Transverse colon (tissue), 4 donors: Measurements from ENCODE around the gene TRPM3. TPM values are rescaled to one million over a fixed set of nuclear protein-coding genes. Genes with fewer than 3 reads are reported as not detected.

Experiments used
- DNase-seq: peaks from one replicate; pipeline ENCODE4 v3.0.0-alpha.2; 2019
- H3K27ac ChIP-seq, 4 donors: fragments of 200-600 bp; sonication (generic); 2 replicates each; pipeline ENCODE4 v1.5.1; 2016 to 2018; ENCODE audit warnings: inconsistent platforms in 4 of 4
- H3K27me3 ChIP-seq: fragments of 200-600 bp; sonication (generic); 2 replicates; pipeline ENCODE4 v1.5.1; 2017; ENCODE audit warnings: inconsistent platforms
- H3K36me3 ChIP-seq, 4 donors: fragments of 200-600 bp; sonication (generic); 2 replicates each; pipeline ENCODE4 v1.5.1; 2017 to 2019; ENCODE audit warnings: inconsistent platforms in 4 of 4
- H3K4me1 ChIP-seq, 4 donors: fragments of 200-600 bp; sonication (generic); 2 replicates each; pipeline ENCODE4 v1.5.1; 2017 to 2020; ENCODE audit warnings: inconsistent platforms in 4 of 4
- H3K4me3 ChIP-seq, 4 donors: fragments of 200-600 bp; sonication (generic); 1 replicate in 1 of 4; 2 replicates in 3 of 4; pipeline versions ENCODE4 v1.5.1 to v1.6.1; 2017 to 2019; ENCODE audit warnings: inconsistent platforms in 4 of 4
- H3K9me3 ChIP-seq, 2 donors: fragments of 200-600 bp; sonication (generic); 2 replicates each; pipeline ENCODE4 v1.5.1; 2017 to 2019; ENCODE audit warnings: inconsistent platforms in 2 of 2
- EP300 ChIP-seq: sonication (generic); formaldehyde crosslinking; IDR thresholded peaks from one replicate; pipeline ENCODE4 v1.6.1; 2017; ENCODE audit warnings: antibody characterized with exemption, low read depth
- POLR2A ChIP-seq: fragments of 450-650 bp; IDR thresholded peaks from one replicate; pipeline ENCODE4 v1.6.1; 2016; ENCODE audit warnings: antibody characterized with exemption, mild to moderate bottlenecking, moderate library complexity
- POLR2AphosphoS5 ChIP-seq, 3 donors: sonication (generic); formaldehyde crosslinking; IDR thresholded peaks; one replicate each; pipeline ENCODE4 v1.6.1; 2016; ENCODE audit warnings: antibody characterized with exemption in 3 of 3
- WGBS, 2 donors: methylation state at CpG; one replicate each; pipeline ENCODE4 v1.1.5; 2018; ENCODE audit warnings: low coverage in 1 of 2; 5-methylcytosine and 5-hydroxymethylcytosine counted together
- in situ Hi-C, 4 donors: fragments of 200-750 bp; cut with MboI; loops; one replicate each; pipeline versions ENCODE4 v1.15.0 to v1.15.1; 2017; ENCODE audit warnings: low sequenced_read_pairs in 3 of 4, low pct_ligation_motif_present in 1 of 4, low pct_unique_long_range_greater_than_20kb in 1 of 4
- intact Hi-C: fragments of 100-400 bp; cut with DNase I; formaldehyde crosslinking; loops from one replicate; pipeline ENCODE4 v1.15.1; 2023; ENCODE audit warnings: low total_unique reads
- total RNA-seq, 4 donors: library from RNA; depleted of rRNA; stranded (reverse); fragments of >200 nt; gene quantifications; one replicate each; pipeline ENCODE4 v1.1.0, GENCODE V29; 2016
- TF ChIP-seq, protein P1 (sequence below), 5 experiments: fragments of 200-600 bp in 3 of 5; fragments of 450-650 bp in 2 of 5; sonication (generic) in 3 of 5; IDR thresholded peaks; 1 replicate in 2 of 5; 2 replicates in 3 of 5; pipeline ENCODE4 v1.5.1; 2016 to 2017; ENCODE audit warnings: antibody characterized with exemption in 5 of 5, inconsistent platforms in 3 of 5, mild to moderate bottlenecking in 2 of 5, moderate library complexity in 1 of 5

The TRPM3 gene
- total RNA-seq, 4 donors from 2014 or later, result 0.16 to 1.2 (median 0.32) TPM

DNA sequence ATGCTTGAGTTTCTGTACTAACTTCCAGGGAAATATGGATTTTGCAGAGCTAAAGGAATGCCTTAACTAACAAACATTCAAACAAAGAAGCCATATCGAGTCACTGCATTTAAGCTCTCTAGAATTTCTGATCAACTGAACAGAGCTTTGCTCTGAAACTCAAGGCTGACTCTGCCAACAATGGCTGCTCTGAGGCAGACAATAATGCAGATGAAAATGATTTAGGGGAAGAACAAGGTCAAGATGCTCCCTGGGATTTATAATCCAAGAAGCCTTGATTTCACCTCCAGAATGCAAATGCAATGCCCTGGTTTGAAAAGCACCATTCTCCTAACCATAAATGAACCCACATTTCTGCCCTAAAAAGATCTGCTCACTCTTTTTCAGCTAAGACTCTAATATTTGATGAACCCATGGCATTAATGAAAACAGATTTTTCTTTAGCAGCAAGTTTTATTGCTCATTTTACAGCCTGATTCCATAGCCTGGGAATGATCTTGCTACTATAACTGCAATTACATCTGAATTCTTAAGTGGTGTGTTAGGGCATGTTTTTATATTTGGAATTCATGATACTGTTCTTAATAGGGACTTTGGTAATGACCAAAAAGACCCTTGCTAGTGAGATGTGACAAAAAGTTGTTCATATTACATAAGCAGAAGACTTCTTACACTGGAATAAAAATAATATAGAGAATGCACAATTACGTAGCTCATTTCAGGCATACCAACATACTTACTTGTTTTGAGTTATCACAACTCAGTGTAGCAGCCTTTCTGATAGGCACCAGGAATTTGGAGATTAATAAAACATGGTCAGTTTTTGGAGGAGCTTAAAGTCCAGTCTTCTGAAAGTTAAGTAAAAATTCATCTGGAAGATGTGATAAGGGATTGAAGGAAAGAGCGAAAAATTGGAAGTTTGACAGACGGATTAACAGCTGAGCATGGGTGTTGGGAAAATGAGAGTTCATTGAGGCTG lies 169.4 kb downstream of the TRPM3 start:
- TF ChIP-seq EP300, result no peak
- TF ChIP-seq POLR2A, result no peak
- TF ChIP-seq POLR2AphosphoS5 (IDR thresholded peaks at IDR 0.05), result no peak
- TF ChIP-seq, protein P1, sequence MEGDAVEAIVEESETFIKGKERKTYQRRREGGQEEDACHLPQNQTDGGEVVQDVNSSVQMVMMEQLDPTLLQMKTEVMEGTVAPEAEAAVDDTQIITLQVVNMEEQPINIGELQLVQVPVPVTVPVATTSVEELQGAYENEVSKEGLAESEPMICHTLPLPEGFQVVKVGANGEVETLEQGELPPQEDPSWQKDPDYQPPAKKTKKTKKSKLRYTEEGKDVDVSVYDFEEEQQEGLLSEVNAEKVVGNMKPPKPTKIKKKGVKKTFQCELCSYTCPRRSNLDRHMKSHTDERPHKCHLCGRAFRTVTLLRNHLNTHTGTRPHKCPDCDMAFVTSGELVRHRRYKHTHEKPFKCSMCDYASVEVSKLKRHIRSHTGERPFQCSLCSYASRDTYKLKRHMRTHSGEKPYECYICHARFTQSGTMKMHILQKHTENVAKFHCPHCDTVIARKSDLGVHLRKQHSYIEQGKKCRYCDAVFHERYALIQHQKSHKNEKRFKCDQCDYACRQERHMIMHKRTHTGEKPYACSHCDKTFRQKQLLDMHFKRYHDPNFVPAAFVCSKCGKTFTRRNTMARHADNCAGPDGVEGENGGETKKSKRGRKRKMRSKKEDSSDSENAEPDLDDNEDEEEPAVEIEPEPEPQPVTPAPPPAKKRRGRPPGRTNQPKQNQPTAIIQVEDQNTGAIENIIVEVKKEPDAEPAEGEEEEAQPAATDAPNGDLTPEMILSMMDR (IDR thresholded peaks at IDR 0.05), result no peak

DNA sequence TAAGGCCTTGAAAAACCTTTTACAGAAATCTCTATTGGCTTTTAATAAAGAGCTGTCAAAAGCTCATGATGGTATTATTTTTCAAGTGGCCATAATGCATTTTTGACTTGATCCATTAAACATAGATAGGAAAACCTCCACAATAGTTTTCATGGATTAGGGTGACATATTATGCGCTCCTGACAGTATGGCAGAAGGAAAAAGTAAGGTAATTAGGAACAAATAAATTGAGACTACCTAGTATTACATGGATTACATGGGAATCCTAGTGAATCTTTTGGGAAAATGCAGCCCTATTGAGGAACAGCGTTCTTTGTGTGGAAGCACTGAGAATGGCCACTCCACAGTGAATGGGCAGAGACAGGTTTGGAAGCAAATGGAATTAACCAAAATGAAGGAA lies 171.2 kb downstream of the TRPM3 start:
- intact Hi-C loops (no loop called here), in situ Hi-C loops (loop anchor here in 1 of 4 donors (25.0 kb wide), 2 partner anchors 88 to 288 kb away; no protein-coding TSS in a partner anchor)
- no peak for DNase-seq
- WGBS, 2 donors, result 44 to 72% methylated on average over 2 of the region's 2 CpGs
- H3K27ac ChIP-seq, result no peak overlapping the region
- no peaks in the 10 kb centered on the region for H3K27me3 ChIP-seq
- H3K36me3 ChIP-seq, result no peaks in the 10 kb centered on the region
- H3K4me1 ChIP-seq, result no peaks in the 10 kb centered on the region
- no peak overlapping the region for H3K4me3 ChIP-seq
- H3K9me3 ChIP-seq, result no peaks in the 10 kb centered on the region
- TF ChIP-seq, protein P1 (IDR thresholded peaks at IDR 0.05), result no peak
- TF ChIP-seq EP300, result no peak
- TF ChIP-seq POLR2A, result no peak
- TF ChIP-seq POLR2AphosphoS5 (IDR thresholded peaks at IDR 0.05), result no peak

More for the DNA sequence above, 169.4 kb downstream of the TRPM3 start:
- in situ Hi-C loops (loop anchor here in 1 of 4 donors (25.0 kb wide), 2 partner anchors 90 to 290 kb away; no protein-coding TSS in a partner anchor), intact Hi-C loops (no loop called here)
- no peak overlapping the region for H3K27ac ChIP-seq
- no peak overlapping the region for H3K4me3 ChIP-seq
- H3K4me1 ChIP-seq, result no peaks in the 10 kb centered on the region
- no peak for DNase-seq
- H3K9me3 ChIP-seq, result no peaks in the 10 kb centered on the region
- H3K27me3 ChIP-seq, result no peaks in the 10 kb centered on the region
- 85 to 96% methylated on average over 4 of the region's 4 CpGs for WGBS, 2 donors
- H3K36me3 ChIP-seq, result no peaks in the 10 kb centered on the region

DNA sequence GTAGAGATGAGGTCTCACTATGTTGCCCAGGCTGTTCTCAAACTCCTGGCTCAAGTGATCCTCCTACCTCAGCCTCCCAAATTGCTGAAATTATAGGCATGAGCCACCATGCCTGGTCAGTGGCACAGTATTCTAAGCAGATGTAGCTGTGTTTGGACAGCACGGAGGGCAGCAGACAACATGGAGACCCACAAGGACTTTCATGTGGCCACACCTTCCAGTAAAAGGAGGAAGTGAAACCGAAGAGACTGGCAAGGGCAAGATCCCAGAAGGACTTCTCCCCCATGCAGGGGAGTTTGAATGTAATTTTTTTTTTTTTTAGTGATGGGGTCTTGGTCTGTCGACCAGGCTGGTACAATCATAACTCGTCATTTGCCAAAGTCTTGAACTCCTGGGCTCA lies 172.2 kb downstream of the TRPM3 start:
- intact Hi-C loops, result no loop called here
- Histone ChIP-seq H3K27me3 (no peaks in the 10 kb centered on the region), H3K36me3 (no peaks in the 10 kb centered on the region), H3K9me3 (no peaks in the 10 kb centered on the region), H3K4me3 (no peak overlapping the region), H3K27ac (no peak overlapping the region), H3K4me1 (no peaks in the 10 kb centered on the region)
- WGBS, 2 donors, result 66% methylated on average over 4 of the region's 4 CpGs; no CpG with 5 or more reads in 1 of the 2 donors
- in situ Hi-C loops, result no loop called here
- TF ChIP-seq, protein P1 (IDR thresholded peaks at IDR 0.05), result no peak
- DNase-seq, result no peak

DNA sequence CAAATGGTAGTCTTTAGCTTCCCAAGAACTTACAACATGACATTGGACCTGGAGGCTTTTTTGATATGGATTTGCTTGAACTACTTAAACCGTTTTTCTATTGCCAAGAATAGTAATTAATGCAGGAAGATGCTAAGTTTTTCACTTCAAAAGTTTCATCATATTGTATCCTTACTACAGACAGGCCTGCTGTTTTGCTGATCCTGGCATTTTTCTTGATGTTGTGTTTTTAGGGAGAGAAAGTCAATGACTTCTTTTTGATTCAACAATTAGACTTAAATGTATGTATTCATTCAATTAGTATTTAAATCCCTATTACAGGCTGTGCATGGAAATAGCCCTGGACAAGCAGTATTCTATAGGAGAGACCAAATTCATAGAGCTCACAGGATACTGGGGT lies 172.7 kb downstream of the TRPM3 start:
- Histone ChIP-seq H3K9me3 (no peaks in the 10 kb centered on the region), H3K27ac (no peak overlapping the region), H3K4me1 (no peaks in the 10 kb centered on the region), H3K4me3 (no peak overlapping the region), H3K27me3 (no peaks in the 10 kb centered on the region), H3K36me3 (no peaks in the 10 kb centered on the region)
- 50 to 53% methylated on average over 1 of the region's 1 CpG for WGBS, 2 donors
- intact Hi-C loops, result no loop called here
- DNase-seq, result no peak
- in situ Hi-C loops, result no loop called here
- TF ChIP-seq, protein P1 (IDR thresholded peaks at IDR 0.05), result no peak
- TF ChIP-seq EP300 (no peak), POLR2AphosphoS5 (IDR thresholded peaks at IDR 0.05) (no peak), POLR2A (no peak)
